ENCODE measurements around the gene TMEM131. TPM values are rescaled to one million over a fixed set of nuclear protein-coding genes. Genes with fewer than 3 reads are reported as not detected.
A peak's percentile ranks its signal among the peaks of the same experiment; 100 is the strongest.

The TMEM131 gene
- total and polyA plus RNA-seq, 10 of the 15 experiments (the other 5 are each of a cell fraction or from before 2014, with no cell fraction given), result 6.0 to 48.2 (median 23.2) TPM

GRCh38 chr2:97981961-97982360, 13.8 kb downstream of the TMEM131 start:
- no peak for DNase-seq (ENCODE audit: low read depth, low spot score)
- Histone ChIP-seq H3K9ac (ENCODE audit: control insufficient read depth, insufficient read depth, low read length) (no peak overlapping the region), H4K20me1 (ENCODE audit: control insufficient read depth, insufficient read depth) (no peaks in the 10 kb centered on the region), H3K4me2 (ENCODE audit: control insufficient read depth, insufficient read depth) (no peak overlapping the region), H2AFZ (ENCODE audit: control insufficient read depth, low read depth, low read length) (no peak overlapping the region), H3K9me3 (replicated peaks; ENCODE audit: control insufficient read depth, insufficient read depth, low read length) (peaks cover 15% of the 10 kb centered on the region; the same call in 2 of the 3 replicates), H3K4me1 (ENCODE audit: control insufficient read depth, insufficient read depth, low read length) (no peaks in the 10 kb centered on the region), H3K36me3 (ENCODE audit: control insufficient read depth in 2 of 2, insufficient read depth in 2 of 2, low read length in 1 of 2) (peaks cover 2 to 9% of the 10 kb centered on the region in 2 experiments; a peak in 3 of 4 replicates), H3K79me2 (ENCODE audit: control insufficient read depth, insufficient read depth, low read length) (peaks cover 34% of the 10 kb centered on the region), H3K27me3 (replicated peaks in 1 of 2; ENCODE audit: control insufficient read depth in 2 of 2, insufficient read depth in 2 of 2, low read length in 1 of 2) (no peaks in the 10 kb centered on the region), H3K27ac (ENCODE audit: control insufficient read depth, insufficient read depth) (no peak overlapping the region), H3K4me3 (no peak overlapping the region)
- TF ChIP-seq JUND (IDR thresholded peaks at IDR 0.05; ENCODE audit: low read depth, low read length) (no peak), MYC (IDR thresholded peaks at IDR 0.05; ENCODE audit: insufficient read depth, insufficient read length, insufficient replicate concordance, low read length, severe bottlenecking) (no peak), SREBF2 (IDR thresholded peaks at IDR 0.05; ENCODE audit: low read length) (no peak), JUNB (IDR thresholded peaks at IDR 0.05) (no peak)
- TF ChIP-seq, protein P1, sequence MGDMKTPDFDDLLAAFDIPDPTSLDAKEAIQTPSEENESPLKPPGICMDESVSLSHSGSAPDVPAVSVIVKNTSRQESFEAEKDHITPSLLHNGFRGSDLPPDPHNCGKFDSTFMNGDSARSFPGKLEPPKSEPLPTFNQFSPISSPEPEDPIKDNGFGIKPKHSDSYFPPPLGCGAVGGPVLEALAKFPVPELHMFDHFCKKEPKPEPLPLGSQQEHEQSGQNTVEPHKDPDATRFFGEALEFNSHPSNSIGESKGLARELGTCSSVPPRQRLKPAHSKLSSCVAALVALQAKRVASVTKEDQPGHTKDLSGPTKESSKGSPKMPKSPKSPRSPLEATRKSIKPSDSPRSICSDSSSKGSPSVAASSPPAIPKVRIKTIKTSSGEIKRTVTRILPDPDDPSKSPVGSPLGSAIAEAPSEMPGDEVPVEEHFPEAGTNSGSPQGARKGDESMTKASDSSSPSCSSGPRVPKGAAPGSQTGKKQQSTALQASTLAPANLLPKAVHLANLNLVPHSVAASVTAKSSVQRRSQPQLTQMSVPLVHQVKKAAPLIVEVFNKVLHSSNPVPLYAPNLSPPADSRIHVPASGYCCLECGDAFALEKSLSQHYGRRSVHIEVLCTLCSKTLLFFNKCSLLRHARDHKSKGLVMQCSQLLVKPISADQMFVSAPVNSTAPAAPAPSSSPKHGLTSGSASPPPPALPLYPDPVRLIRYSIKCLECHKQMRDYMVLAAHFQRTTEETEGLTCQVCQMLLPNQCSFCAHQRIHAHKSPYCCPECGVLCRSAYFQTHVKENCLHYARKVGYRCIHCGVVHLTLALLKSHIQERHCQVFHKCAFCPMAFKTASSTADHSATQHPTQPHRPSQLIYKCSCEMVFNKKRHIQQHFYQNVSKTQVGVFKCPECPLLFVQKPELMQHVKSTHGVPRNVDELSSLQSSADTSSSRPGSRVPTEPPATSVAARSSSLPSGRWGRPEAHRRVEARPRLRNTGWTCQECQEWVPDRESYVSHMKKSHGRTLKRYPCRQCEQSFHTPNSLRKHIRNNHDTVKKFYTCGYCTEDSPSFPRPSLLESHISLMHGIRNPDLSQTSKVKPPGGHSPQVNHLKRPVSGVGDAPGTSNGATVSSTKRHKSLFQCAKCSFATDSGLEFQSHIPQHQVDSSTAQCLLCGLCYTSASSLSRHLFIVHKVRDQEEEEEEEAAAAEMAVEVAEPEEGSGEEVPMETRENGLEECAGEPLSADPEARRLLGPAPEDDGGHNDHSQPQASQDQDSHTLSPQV (IDR thresholded peaks at IDR 0.05), result no peak
- ATAC-seq, result no peak
- ChIA-PET CTCF (interaction anchor here (1.1 kb wide), 1 partner anchor 24 kb away, joined by 5 read pairs; no protein-coding TSS in a partner anchor), POLR2A (interaction anchor here (1.3 kb wide), 1 partner anchor 19 kb away, joined by 4 read pairs; no protein-coding TSS in a partner anchor), RAD21 (ENCODE audit: unreplicated experiment) (no interaction called here), SMC1A (ENCODE audit: uncharacterized antibody, unreplicated experiment) (interaction anchor here (1.0 to 2.4 kb wide), 7 partner anchors 11 to 102 kb away, joined by 3 to 7 read pairs (median 4); no protein-coding TSS in a partner anchor)
- no peak for FAIRE-seq
- in situ Hi-C loops (cut with MboI) (no loop called here), intact Hi-C loops (cut with micrococcal nuclease; ENCODE audit: unreplicated experiment) (no loop called here)
- 95% methylated on average over 5 of the region's 5 CpGs for WGBS (ENCODE audit: insufficient coverage, insufficient replicate concordance, low lambda C conversion rate, missing lambda C conversion rate)
- TSS peak; percentile 4 for BruUV-seq (replicated peaks)

Data from GM12878 (cell line).